ENCODE measurements around the gene SH3PXD2A.

The SH3PXD2A gene

DNA sequence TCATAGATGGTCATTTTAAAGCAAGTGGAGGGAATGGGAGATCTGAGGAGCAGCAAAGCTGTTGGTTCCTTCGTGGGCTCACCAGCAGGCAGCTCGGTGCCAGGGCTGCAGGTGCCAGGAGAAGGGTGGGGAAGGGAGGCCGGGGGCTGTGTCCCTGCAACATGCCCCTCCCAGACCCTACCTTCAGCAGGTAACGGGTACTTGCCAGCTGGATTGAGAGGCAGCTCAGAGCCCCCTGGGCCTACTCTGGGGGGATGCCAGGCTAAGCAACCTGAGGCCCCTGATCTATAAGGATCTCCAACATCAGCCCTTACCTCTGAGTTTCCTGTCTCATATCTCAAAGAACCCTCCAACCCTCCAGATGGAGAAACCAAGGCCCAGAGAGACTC is 188.6 kb downstream of the SH3PXD2A start:
- TF ChIP-seq, protein P1, sequence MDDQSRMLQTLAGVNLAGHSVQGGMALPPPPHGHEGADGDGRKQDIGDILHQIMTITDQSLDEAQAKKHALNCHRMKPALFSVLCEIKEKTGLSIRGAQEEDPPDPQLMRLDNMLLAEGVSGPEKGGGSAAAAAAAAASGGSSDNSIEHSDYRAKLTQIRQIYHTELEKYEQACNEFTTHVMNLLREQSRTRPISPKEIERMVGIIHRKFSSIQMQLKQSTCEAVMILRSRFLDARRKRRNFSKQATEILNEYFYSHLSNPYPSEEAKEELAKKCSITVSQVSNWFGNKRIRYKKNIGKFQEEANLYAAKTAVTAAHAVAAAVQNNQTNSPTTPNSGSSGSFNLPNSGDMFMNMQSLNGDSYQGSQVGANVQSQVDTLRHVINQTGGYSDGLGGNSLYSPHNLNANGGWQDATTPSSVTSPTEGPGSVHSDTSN (CRISPR knock-in tag; IDR thresholded peaks at IDR 0.05) = no peak
- no peak for TF ChIP-seq ZNF561 (tag by site-specific recombination; IDR thresholded peaks at IDR 0.05; ENCODE audit: borderline replicate concordance)
- TF ChIP-seq, protein P2, sequence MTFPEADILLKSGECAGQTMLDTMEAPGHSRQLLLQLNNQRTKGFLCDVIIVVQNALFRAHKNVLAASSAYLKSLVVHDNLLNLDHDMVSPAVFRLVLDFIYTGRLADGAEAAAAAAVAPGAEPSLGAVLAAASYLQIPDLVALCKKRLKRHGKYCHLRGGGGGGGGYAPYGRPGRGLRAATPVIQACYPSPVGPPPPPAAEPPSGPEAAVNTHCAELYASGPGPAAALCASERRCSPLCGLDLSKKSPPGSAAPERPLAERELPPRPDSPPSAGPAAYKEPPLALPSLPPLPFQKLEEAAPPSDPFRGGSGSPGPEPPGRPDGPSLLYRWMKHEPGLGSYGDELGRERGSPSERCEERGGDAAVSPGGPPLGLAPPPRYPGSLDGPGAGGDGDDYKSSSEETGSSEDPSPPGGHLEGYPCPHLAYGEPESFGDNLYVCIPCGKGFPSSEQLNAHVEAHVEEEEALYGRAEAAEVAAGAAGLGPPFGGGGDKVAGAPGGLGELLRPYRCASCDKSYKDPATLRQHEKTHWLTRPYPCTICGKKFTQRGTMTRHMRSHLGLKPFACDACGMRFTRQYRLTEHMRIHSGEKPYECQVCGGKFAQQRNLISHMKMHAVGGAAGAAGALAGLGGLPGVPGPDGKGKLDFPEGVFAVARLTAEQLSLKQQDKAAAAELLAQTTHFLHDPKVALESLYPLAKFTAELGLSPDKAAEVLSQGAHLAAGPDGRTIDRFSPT (tag by site-specific recombination; IDR thresholded peaks at IDR 0.05) = no peak
- TF ChIP-seq, protein P3, sequence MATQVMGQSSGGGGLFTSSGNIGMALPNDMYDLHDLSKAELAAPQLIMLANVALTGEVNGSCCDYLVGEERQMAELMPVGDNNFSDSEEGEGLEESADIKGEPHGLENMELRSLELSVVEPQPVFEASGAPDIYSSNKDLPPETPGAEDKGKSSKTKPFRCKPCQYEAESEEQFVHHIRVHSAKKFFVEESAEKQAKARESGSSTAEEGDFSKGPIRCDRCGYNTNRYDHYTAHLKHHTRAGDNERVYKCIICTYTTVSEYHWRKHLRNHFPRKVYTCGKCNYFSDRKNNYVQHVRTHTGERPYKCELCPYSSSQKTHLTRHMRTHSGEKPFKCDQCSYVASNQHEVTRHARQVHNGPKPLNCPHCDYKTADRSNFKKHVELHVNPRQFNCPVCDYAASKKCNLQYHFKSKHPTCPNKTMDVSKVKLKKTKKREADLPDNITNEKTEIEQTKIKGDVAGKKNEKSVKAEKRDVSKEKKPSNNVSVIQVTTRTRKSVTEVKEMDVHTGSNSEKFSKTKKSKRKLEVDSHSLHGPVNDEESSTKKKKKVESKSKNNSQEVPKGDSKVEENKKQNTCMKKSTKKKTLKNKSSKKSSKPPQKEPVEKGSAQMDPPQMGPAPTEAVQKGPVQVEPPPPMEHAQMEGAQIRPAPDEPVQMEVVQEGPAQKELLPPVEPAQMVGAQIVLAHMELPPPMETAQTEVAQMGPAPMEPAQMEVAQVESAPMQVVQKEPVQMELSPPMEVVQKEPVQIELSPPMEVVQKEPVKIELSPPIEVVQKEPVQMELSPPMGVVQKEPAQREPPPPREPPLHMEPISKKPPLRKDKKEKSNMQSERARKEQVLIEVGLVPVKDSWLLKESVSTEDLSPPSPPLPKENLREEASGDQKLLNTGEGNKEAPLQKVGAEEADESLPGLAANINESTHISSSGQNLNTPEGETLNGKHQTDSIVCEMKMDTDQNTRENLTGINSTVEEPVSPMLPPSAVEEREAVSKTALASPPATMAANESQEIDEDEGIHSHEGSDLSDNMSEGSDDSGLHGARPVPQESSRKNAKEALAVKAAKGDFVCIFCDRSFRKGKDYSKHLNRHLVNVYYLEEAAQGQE (tag by site-specific recombination; IDR thresholded peaks at IDR 0.05) = no peak
- no peak for TF ChIP-seq ZNF202 (tag by site-specific recombination; IDR thresholded peaks at IDR 0.05; ENCODE audit: borderline replicate concordance)
- TF ChIP-seq ZNF707 (tag by site-specific recombination; IDR thresholded peaks at IDR 0.05) = no peak
- TF ChIP-seq BCL11B (tag by site-specific recombination; IDR thresholded peaks at IDR 0.05; ENCODE audit: low read depth) = no peak
- TF ChIP-seq ZNF146 (tag by site-specific recombination; IDR thresholded peaks at IDR 0.05) = no peak
- TF ChIP-seq KLF10 (tag by site-specific recombination; IDR thresholded peaks at IDR 0.05) = no peak
- Histone ChIP-seq H3K4me3 (ENCODE audit: low read depth, low read length) (no peak overlapping the region), H3K36me3 (ENCODE audit: control insufficient read depth in 2 of 2, insufficient read depth in 1 of 2, low read length in 2 of 2) (no peaks in the 10 kb centered on the region), H3K4me1 (ENCODE audit: control insufficient read depth, insufficient read depth, low read length) (no peaks in the 10 kb centered on the region), H3K27ac (ENCODE audit: extremely low read depth, low read depth, low read length) (no peak overlapping the region), H3K9me3 (ENCODE audit: control insufficient read depth, insufficient read depth, low read depth, low read length) (no peaks in the 10 kb centered on the region)
- ChIA-PET POLR2A (no interaction called here), CTCF (interaction anchor here (0.6 to 5.2 kb wide), 10 partner anchors 8 to 1037 kb away, joined by 3 to 28 read pairs (median 4); no protein-coding TSS in a partner anchor)

DNA sequence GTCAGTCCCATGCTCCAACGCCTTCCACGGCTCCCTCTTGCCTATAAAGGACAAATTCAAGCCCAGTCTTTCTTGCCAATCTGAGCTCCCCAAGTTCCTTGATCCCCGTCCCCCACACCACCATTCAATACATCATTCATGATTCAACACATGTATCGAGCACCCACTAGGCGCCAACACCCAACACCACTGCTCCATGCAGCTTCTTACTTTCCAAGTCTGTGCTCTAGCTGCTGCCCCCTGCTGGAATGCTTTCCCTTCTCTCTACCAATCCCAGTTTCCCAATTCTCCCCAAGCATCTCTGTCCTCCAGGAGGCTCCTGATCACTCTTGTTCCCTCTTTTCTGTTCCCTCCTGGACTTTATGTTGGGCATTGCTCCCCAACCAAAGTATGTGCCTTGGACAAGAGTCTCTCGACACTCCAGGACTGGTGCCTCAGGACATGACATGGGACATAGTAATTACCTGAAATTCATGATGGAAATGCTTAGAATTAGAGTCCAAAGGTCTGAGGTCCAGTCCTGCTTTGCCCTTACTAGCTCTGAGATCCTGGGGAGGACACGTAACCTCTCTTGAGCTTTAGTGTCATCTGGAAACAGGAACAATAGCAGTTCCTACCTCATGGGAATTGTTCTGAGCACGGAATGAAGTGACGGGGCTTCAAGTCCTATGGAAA is 189.2 kb downstream of the SH3PXD2A start:
- Histone ChIP-seq H3K4me1 (ENCODE audit: control insufficient read depth, insufficient read depth, low read length) (no peaks in the 10 kb centered on the region), H3K27ac (ENCODE audit: extremely low read depth, low read depth, low read length) (no peak overlapping the region), H3K36me3 (ENCODE audit: control insufficient read depth in 2 of 2, insufficient read depth in 1 of 2, low read length in 2 of 2) (no peaks in the 10 kb centered on the region), H3K4me3 (ENCODE audit: low read depth, low read length) (no peak overlapping the region), H3K9me3 (ENCODE audit: control insufficient read depth, insufficient read depth, low read depth, low read length) (no peaks in the 10 kb centered on the region)
- CTCF ChIA-PET = interaction anchor here (0.6 to 5.2 kb wide), 15 partner anchors 9 to 844 kb away, joined by 3 to 28 read pairs (median 3); no protein-coding TSS in a partner anchor
- TF ChIP-seq ZNF571 (tag by site-specific recombination; IDR thresholded peaks at IDR 0.05) (no peak), IKZF3 (tag by site-specific recombination; IDR thresholded peaks at IDR 0.05) (0 out of 2 replicates have a peak, but pooled peaks have one; percentile 42)
- POLR2A ChIA-PET = no interaction called here

DNA sequence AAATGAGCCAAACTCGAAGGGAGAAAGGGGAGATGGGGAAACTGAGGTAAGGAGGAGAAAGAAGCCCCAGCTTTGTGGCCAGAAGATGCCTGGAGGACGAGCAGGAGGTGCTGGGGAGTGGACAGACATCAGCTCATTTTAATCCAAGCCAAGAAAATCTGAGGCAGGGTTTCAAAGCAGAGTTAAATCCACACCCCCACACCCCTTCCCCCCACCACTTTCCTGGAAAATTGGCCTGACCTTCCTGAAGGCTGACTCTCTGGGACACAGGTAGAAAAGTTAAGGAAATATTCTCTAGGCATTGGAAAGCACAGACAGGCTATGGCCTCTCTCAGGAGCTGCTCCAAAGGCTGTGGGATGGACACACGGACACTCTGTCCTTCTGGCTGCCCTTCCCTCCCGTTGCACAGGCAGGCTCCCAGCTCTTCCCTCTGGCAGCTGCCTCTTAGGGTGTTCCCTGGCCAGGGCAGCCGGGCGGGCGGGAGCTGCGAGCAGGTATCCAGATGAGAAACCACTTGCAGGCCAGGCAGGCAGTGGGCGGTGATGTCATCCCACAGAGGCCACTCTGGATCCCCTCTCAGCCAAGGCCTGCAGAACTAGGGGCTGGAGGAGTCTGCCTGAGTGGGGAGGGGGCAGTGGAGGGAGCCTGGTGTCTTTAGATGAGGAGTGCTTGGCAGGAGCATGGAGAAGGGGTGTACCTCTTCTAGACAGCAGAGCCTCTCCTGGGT is 190.1 kb downstream of the SH3PXD2A start:
- Histone ChIP-seq H3K4me1 (ENCODE audit: control insufficient read depth, insufficient read depth, low read length) (no peaks in the 10 kb centered on the region), H3K27ac (ENCODE audit: extremely low read depth, low read depth, low read length) (no peak overlapping the region), H3K4me3 (ENCODE audit: low read depth, low read length) (no peak overlapping the region), H3K36me3 (ENCODE audit: control insufficient read depth in 2 of 2, insufficient read depth in 1 of 2, low read length in 2 of 2) (no peaks in the 10 kb centered on the region), H3K9me3 (ENCODE audit: control insufficient read depth, insufficient read depth, low read depth, low read length) (no peaks in the 10 kb centered on the region)
- CTCF ChIA-PET = interaction anchor here (0.6 to 5.2 kb wide), 11 partner anchors 10 to 845 kb away, joined by 3 to 28 read pairs (median 3); no protein-coding TSS in a partner anchor
- POLR2A ChIA-PET = no interaction called here
- TF ChIP-seq ZNF366 (tag by site-specific recombination; conservative IDR thresholded peaks at IDR 0.05) (no peak), ZNF549 (tag by site-specific recombination; IDR thresholded peaks at IDR 0.05) (no peak), ZNF184 (tag by site-specific recombination; IDR thresholded peaks at IDR 0.05) (no peak), ZNF324 (tag by site-specific recombination; IDR thresholded peaks at IDR 0.05) (no peak)
- TF ChIP-seq, protein P4, sequence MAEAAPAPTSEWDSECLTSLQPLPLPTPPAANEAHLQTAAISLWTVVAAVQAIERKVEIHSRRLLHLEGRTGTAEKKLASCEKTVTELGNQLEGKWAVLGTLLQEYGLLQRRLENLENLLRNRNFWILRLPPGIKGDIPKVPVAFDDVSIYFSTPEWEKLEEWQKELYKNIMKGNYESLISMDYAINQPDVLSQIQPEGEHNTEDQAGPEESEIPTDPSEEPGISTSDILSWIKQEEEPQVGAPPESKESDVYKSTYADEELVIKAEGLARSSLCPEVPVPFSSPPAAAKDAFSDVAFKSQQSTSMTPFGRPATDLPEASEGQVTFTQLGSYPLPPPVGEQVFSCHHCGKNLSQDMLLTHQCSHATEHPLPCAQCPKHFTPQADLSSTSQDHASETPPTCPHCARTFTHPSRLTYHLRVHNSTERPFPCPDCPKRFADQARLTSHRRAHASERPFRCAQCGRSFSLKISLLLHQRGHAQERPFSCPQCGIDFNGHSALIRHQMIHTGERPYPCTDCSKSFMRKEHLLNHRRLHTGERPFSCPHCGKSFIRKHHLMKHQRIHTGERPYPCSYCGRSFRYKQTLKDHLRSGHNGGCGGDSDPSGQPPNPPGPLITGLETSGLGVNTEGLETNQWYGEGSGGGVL (tag by site-specific recombination; IDR thresholded peaks at IDR 0.05) = peak; percentile 51
